Pancreas (tissue), 10 donors: ENCODE measurements around the gene CCN2. TPM values are rescaled to one million over a fixed set of nuclear protein-coding genes. Genes with fewer than 3 reads are reported as not detected.

Experiments used
- ATAC-seq, 4 donors: fragments of 200-7000 bp; cut with Tn5 transposase; one replicate each; pipeline versions ENCODE4 v1.8.0 to v1.9.1; 2020; ENCODE audit warnings: mild to moderate bottlenecking in 4 of 4, moderate library complexity in 4 of 4
- DNase-seq, 6 donors: peaks; one replicate each; pipeline ENCODE4 v3.0.0-alpha.2; 2020
- FAIRE-seq: peaks from 2 replicates; lab custom pipeline; 2012; peaks lifted over from hg19 to GRCh38; lab: Jason Lieb, UNC
- H3K27ac ChIP-seq, 4 donors: fragments of 200-600 bp; sonication (generic); 1 replicate in 3 of 4; 2 replicates in 1 of 4; pipeline versions ENCODE4 v1.5.0 to v1.8.0; 2020
- H3K27me3 ChIP-seq, 4 donors: fragments of 200-600 bp; one replicate each; pipeline ENCODE4 v1.8.0; 2021
- H3K36me3 ChIP-seq, 3 donors: fragments of 200-600 bp; sonication (generic) in 1 of 3; one replicate each; pipeline versions ENCODE4 v1.5.0 to v1.8.0; 2020 to 2021
- H3K4me1 ChIP-seq, 3 donors: fragments of 200-600 bp; one replicate each; pipeline ENCODE4 v1.8.0; 2021
- H3K4me3 ChIP-seq, 4 donors: fragments of 200-600 bp; sonication (generic) in 2 of 4; one replicate each; pipeline versions ENCODE4 v1.5.0 to v1.8.0; 2020 to 2021
- H3K9me3 ChIP-seq, 4 donors: fragments of 200-600 bp; one replicate each; pipeline ENCODE4 v1.8.0; 2021
- CTCF ChIP-seq, 4 donors: fragments of 200-600 bp; sonication (generic) in 3 of 4; IDR thresholded peaks; one replicate each; pipeline versions ENCODE4 v1.5.0 to v1.8.0; 2021; ENCODE audit warnings: antibody characterized with exemption in 4 of 4
- WGBS, 2 donors: extraction: QIAGEN DNeasy Blood & Tissue Kit; methylation state at CpG; one replicate each; pipeline ENCODE4 v1.1.7; 2013; 5-methylcytosine and 5-hydroxymethylcytosine counted together
- intact Hi-C, 3 donors: fragments of 100-400 bp; cut with DNase I; formaldehyde crosslinking; loops; one replicate each; pipeline versions ENCODE4 v1.11.1 to v1.14.2; 2022
- polyA plus RNA-seq, 2 donors: library from polyadenylated mRNA; stranded (reverse); fragments of 200-250 nt; gene quantifications; one replicate each; pipeline ENCODE4 v1.2.3, GENCODE V29; 2013
- total RNA-seq, 6 donors: library from RNA; stranded (reverse); fragmentation: NEBNext Ultra II Directional in 4 of 6; extraction: Animal tissue kit (Norgen Biotek cat#: 25700) in 4 of 6; gene quantifications; one replicate each; pipeline versions ENCODE4 v1.2.1 to v1.2.4, GENCODE V29; 2021 to 2023
- donor health status: healthy with polysubstance abuse.
- donor health status: DM: no; HTN: no; CAD: no; lungs with moderate emphysema.
- donor health status: DM: no; HTN: no; CAD: no.
- donor health status: control.
- donor health status: control.
- donor health status: Bipolar disorder and iron deficiency.
- donor health status: DM: yes; HTN: yes; CAD: no.
- donor health status: DM: no; HTN: no; CAD: no.
- donor health status: DM: no; HTN: no; CAD: no.
- donor health status: DM: yes; HTN: yes; CAD: no.

Gene CCN2
- total and polyA plus RNA-seq, 8 donors: 18.4 to 68.2 (median 28.5) TPM

DNA sequence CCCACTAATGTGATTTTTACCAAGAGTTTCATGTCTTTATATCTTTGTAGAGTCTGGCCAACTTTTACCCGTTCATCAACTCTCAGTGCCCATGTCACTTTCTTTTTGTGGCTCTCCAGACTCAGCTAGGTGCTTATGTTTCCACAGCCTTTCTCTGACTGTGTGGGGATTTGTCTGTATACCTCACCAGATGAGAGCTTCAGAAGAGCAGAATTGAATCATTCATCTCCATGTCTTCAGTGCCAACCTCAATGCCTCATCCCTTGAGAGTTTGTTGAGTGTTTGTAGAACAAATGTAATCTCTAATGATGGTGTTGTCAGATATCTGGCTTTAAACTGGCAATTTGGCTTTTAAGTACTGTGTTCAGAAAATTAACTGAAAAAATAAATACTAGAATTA, 16.8 kb upstream of the CCN2 start:
- H3K9me3 ChIP-seq: no peaks in the 10 kb centered on the region
- WGBS, 2 donors: 81 to 88% methylated on average over 1 of the region's 1 CpG
- DNase-seq (no peak), FAIRE-seq (no peak), ATAC-seq (no peak)
- H3K4me3 ChIP-seq: no peak overlapping the region
- intact Hi-C loops: no loop called here
- H3K36me3 ChIP-seq: no peaks in the 10 kb centered on the region
- no peaks in the 10 kb centered on the region for H3K4me1 ChIP-seq
- TF ChIP-seq CTCF (IDR thresholded peaks at IDR 0.05): no peak
- no peaks in the 10 kb centered on the region for H3K27me3 ChIP-seq
- no peak overlapping the region for H3K27ac ChIP-seq

DNA sequence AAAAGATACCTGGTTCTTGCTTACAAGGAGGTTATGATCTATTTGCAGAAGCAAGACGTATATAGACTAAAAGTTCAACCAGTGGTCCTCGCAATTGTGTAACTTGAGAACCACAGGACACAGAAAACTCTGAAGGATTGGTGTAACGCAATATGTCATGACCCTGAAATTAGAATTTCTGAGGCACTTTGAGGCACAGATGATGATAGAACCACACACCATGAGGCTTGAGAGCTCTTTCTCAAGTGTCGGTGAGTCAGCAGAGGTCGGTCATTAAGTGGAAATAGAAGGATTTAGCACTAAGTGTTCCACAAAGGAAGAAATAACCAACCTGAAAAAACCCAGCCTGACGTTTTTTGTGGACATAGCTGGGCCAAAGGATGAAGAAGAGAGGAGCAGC, 15.3 kb upstream of the CCN2 start:
- 80 to 85% methylated on average over 6 of the region's 6 CpGs for WGBS, 2 donors
- Histone ChIP-seq H3K36me3 (no peaks in the 10 kb centered on the region), H3K4me3 (no peak overlapping the region), H3K4me1 (no peaks in the 10 kb centered on the region), H3K27ac (no peak overlapping the region), H3K27me3 (no peaks in the 10 kb centered on the region), H3K9me3 (no peaks in the 10 kb centered on the region)
- no peak for TF ChIP-seq CTCF (IDR thresholded peaks at IDR 0.05)
- DNase-seq: no peak
- no peak for ATAC-seq
- intact Hi-C loops: no loop called here
- no peak for FAIRE-seq

DNA sequence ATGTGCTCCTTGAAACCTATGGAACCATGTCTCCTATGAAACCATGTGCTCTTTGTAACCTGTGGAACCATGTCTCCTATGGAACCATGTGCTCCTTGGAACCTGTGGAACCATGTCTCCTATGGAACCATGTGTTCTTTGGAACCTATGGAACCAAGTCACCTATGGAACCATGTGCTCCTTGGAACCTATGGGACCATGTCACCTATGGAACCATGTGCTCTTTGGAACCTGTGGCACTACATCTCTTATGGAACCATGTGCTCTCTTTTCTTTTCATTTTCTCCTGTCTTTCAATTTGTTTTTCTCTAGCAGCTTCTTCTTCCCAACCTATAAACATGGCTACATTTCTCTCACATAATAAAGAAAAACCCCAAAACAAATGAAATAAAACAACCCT, 11.9 kb upstream of the CCN2 start:
- Histone ChIP-seq H3K36me3 (no peaks in the 10 kb centered on the region), H3K9me3 (no peaks in the 10 kb centered on the region), H3K27ac (no peak overlapping the region), H3K4me1 (peaks cover 10 to 13% (median 10%) of the 10 kb centered on the region in 3 donors), H3K27me3 (no peaks in the 10 kb centered on the region), H3K4me3 (no peak overlapping the region)
- ATAC-seq (no peak), DNase-seq (no peak), FAIRE-seq (no peak)
- intact Hi-C loops: no loop called here
- no peak for TF ChIP-seq CTCF (IDR thresholded peaks at IDR 0.05)

DNA sequence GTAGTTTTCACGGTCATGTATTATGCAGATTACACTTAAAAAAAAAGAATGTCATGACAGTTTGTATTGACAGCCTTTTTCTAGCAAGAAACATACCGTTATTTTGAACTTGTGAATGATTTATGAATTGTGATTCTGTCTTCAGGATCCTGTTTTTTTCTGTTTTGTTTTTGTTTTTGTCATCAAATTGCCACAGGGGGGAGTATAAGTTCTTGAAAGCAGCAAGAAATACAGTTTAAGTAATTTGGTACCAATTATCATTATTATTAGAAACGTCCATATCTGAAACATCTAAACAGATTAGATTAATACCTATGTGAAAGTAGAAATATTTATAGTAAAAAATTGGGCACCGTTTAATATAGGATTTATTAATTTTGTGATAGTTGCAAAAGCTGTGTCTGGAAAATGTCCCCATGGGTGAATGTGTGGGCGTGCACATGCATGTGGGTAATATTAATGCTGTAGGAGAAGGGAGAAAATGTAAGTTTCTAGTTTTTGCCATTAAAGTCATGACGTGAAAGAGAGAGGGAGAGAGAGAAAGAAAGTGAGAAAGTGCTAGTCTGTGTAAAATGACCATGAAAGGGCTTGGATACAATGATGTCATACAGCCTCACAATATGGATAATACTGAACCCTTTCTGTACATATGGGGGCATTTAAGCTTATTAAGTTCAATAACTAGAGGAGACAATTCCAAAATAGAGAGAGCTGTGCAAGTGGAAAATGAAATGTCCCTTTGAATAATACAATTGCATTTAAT, 9.4 kb upstream of the CCN2 start:
- DNase-seq: no peak
- 60 to 63% methylated on average over 6 of the region's 6 CpGs for WGBS, 2 donors
- Histone ChIP-seq H3K27me3 (no peaks in the 10 kb centered on the region), H3K4me1 (peaks cover 10 to 14% (median 10%) of the 10 kb centered on the region in 3 donors), H3K27ac (no peak overlapping the region), H3K9me3 (no peaks in the 10 kb centered on the region), H3K36me3 (no peaks in the 10 kb centered on the region), H3K4me3 (no peak overlapping the region)
- TF ChIP-seq CTCF (IDR thresholded peaks at IDR 0.05): no peak
- intact Hi-C loops: no loop called here
- ATAC-seq: no peak
- FAIRE-seq: no peak
